ENCODE results near the gene FAM163B.

DNA sequence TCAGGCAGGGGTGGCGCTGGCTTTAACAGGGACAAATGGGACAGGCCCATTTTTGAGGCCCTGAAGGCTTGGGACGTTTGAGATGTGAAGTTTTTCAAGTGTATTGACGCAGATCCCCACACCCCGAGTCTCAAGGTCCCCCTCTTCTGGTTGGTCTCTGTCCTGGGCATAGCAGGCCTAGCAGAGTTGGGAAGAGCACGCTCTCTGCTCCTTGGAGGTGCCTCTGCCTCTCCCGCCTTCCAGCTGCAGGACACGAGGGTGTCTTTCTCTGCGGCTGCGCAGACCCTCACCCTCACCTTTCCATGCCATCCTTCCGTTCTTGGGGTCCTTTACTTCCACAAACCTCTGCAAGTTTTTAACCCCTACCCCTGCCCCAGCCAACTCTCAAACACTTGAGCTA is 56.1 kb downstream of the FAM163B start:
- TF ChIP-seq, protein P1, sequence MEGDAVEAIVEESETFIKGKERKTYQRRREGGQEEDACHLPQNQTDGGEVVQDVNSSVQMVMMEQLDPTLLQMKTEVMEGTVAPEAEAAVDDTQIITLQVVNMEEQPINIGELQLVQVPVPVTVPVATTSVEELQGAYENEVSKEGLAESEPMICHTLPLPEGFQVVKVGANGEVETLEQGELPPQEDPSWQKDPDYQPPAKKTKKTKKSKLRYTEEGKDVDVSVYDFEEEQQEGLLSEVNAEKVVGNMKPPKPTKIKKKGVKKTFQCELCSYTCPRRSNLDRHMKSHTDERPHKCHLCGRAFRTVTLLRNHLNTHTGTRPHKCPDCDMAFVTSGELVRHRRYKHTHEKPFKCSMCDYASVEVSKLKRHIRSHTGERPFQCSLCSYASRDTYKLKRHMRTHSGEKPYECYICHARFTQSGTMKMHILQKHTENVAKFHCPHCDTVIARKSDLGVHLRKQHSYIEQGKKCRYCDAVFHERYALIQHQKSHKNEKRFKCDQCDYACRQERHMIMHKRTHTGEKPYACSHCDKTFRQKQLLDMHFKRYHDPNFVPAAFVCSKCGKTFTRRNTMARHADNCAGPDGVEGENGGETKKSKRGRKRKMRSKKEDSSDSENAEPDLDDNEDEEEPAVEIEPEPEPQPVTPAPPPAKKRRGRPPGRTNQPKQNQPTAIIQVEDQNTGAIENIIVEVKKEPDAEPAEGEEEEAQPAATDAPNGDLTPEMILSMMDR (IDR thresholded peaks at IDR 0.05; ENCODE audit: extremely low read depth in 1 of 2, insufficient read depth in 1 of 2, low read depth in 1 of 2, low read length in 2 of 2) = no peak
- TF ChIP-seq EZH2 (IDR thresholded peaks at IDR 0.05; ENCODE audit: borderline replicate concordance, low read depth, low read length, severe bottlenecking) (no peak), JUN (IDR thresholded peaks at IDR 0.05; ENCODE audit: borderline replicate concordance, insufficient read depth, insufficient read length, low read depth) (no peak), POLR2AphosphoS5 (IDR thresholded peaks at IDR 0.05; ENCODE audit: insufficient read depth, low read depth, low read length) (no peak), POLR2A (IDR thresholded peaks at IDR 0.05; ENCODE audit: low read depth, low read length) (no peak)
- TF ChIP-seq, protein P2, sequence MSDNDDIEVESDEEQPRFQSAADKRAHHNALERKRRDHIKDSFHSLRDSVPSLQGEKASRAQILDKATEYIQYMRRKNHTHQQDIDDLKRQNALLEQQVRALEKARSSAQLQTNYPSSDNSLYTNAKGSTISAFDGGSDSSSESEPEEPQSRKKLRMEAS (IDR thresholded peaks at IDR 0.05; ENCODE audit: insufficient read depth, insufficient read length) = no peak

Measured in endothelial cell of umbilical vein (primary cell).